Gastroesophageal sphincter (tissue), 3 donors: ENCODE data around the gene SLC25A42.

Source experiments
- EP300 ChIP-seq: sonication (generic); formaldehyde crosslinking; IDR thresholded peaks from one replicate; pipeline ENCODE4 v1.6.1; 2017; ENCODE audit warnings: antibody characterized with exemption, mild to moderate bottlenecking
- POLR2A ChIP-seq, 2 donors: fragments of 450-650 bp; IDR thresholded peaks; one replicate each; pipeline ENCODE4 v1.6.1; 2017; ENCODE audit warnings: antibody characterized with exemption in 2 of 2, mild to moderate bottlenecking in 2 of 2, moderate library complexity in 1 of 2
- POLR2AphosphoS5 ChIP-seq: sonication (generic); formaldehyde crosslinking; IDR thresholded peaks from one replicate; pipeline ENCODE4 v1.6.1; 2017; ENCODE audit warnings: antibody characterized with exemption
- TF ChIP-seq, protein P1 (sequence below), 4 experiments: fragments of 200-600 bp in 2 of 4; fragments of 450-650 bp in 2 of 4; sonication (generic) in 1 of 4; IDR thresholded peaks; one replicate each; pipeline ENCODE4 v1.5.1; 2017 to 2019; ENCODE audit warnings: antibody characterized with exemption in 4 of 4, mild to moderate bottlenecking in 2 of 4, moderate library complexity in 2 of 4

DNA sequence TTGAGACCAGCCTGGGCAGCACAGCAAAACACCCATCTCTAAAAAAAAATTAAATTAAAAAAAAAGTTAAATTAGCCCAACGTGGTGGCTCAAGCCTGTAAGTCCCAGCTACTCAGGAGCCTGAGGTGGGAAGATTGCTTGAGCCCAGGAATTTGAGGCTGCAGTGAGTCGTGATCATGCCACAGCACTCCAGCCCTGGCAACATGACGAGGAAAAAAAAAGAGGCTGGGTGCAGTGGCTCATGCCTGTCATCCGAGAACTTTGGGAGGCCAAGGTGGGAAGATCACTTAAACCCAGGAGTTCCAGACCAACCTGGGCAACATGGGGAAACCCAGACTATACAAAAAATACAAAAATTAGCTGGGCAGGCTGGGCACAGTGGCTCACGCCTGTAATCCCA is 76.7 kb downstream of the SLC25A42 start:
- TF ChIP-seq, protein P1, sequence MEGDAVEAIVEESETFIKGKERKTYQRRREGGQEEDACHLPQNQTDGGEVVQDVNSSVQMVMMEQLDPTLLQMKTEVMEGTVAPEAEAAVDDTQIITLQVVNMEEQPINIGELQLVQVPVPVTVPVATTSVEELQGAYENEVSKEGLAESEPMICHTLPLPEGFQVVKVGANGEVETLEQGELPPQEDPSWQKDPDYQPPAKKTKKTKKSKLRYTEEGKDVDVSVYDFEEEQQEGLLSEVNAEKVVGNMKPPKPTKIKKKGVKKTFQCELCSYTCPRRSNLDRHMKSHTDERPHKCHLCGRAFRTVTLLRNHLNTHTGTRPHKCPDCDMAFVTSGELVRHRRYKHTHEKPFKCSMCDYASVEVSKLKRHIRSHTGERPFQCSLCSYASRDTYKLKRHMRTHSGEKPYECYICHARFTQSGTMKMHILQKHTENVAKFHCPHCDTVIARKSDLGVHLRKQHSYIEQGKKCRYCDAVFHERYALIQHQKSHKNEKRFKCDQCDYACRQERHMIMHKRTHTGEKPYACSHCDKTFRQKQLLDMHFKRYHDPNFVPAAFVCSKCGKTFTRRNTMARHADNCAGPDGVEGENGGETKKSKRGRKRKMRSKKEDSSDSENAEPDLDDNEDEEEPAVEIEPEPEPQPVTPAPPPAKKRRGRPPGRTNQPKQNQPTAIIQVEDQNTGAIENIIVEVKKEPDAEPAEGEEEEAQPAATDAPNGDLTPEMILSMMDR (IDR thresholded peaks at IDR 0.05), result no peak
- TF ChIP-seq EP300 (no peak), POLR2AphosphoS5 (no peak), POLR2A (IDR thresholded peaks at IDR 0.05) (no peak)
